SK-N-SH (cell line): Measurements from ENCODE around the gene GMPPB.

Experiments used
- POLR2AphosphoS5 ChIP-seq: IDR thresholded peaks from 2 replicates; pipeline ENCODE4 v1.6.1; 2012; ENCODE audit warnings: low read depth, low read length
- TF ChIP-seq, protein P1 (sequence below): IDR thresholded peaks from 2 replicates; pipeline ENCODE4 v1.6.1; 2012; ENCODE audit warnings: mild to moderate bottlenecking, low read depth, low read length, moderate library complexity
- TF ChIP-seq, protein P2 (sequence below): fragments of 150-350 bp; IDR thresholded peaks from 2 replicates; pipeline ENCODE4 v1.6.1; 2017; ENCODE audit warnings: antibody characterized with exemption, low read length, low read depth, borderline replicate concordance
- TF ChIP-seq, protein P3 (sequence below): fragments of 200-600 bp; sonication (generic); IDR thresholded peaks from 2 replicates; pipeline ENCODE4 v1.6.1; 2017; ENCODE audit warnings: antibody characterized with exemption, mild to moderate bottlenecking, moderate library complexity

DNA sequence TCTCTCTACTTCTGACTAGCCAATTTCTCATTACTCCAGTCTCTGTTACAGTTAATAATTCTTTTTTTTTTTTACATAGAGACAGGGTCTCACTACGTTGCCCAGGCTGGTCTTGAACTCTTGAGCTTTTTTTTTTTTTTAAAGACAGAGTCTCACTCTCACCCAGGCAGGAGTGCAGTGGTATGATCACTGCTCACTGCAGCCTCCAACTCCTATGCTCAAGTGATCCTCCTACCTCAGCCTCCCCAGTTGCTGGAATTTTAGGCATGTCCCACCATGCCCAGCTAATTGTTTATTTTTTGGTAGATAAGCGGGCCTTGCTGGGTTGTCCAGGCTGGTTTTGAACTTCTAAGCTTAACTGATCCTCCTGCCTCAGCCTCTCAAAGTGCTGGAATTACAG, 49.0 kb upstream of the GMPPB start:
- TF ChIP-seq, protein P1, sequence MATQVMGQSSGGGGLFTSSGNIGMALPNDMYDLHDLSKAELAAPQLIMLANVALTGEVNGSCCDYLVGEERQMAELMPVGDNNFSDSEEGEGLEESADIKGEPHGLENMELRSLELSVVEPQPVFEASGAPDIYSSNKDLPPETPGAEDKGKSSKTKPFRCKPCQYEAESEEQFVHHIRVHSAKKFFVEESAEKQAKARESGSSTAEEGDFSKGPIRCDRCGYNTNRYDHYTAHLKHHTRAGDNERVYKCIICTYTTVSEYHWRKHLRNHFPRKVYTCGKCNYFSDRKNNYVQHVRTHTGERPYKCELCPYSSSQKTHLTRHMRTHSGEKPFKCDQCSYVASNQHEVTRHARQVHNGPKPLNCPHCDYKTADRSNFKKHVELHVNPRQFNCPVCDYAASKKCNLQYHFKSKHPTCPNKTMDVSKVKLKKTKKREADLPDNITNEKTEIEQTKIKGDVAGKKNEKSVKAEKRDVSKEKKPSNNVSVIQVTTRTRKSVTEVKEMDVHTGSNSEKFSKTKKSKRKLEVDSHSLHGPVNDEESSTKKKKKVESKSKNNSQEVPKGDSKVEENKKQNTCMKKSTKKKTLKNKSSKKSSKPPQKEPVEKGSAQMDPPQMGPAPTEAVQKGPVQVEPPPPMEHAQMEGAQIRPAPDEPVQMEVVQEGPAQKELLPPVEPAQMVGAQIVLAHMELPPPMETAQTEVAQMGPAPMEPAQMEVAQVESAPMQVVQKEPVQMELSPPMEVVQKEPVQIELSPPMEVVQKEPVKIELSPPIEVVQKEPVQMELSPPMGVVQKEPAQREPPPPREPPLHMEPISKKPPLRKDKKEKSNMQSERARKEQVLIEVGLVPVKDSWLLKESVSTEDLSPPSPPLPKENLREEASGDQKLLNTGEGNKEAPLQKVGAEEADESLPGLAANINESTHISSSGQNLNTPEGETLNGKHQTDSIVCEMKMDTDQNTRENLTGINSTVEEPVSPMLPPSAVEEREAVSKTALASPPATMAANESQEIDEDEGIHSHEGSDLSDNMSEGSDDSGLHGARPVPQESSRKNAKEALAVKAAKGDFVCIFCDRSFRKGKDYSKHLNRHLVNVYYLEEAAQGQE = no peak
- no peak for TF ChIP-seq POLR2AphosphoS5
- TF ChIP-seq, protein P2, sequence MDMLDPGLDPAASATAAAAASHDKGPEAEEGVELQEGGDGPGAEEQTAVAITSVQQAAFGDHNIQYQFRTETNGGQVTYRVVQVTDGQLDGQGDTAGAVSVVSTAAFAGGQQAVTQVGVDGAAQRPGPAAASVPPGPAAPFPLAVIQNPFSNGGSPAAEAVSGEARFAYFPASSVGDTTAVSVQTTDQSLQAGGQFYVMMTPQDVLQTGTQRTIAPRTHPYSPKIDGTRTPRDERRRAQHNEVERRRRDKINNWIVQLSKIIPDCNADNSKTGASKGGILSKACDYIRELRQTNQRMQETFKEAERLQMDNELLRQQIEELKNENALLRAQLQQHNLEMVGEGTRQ = no peak
- TF ChIP-seq, protein P3, sequence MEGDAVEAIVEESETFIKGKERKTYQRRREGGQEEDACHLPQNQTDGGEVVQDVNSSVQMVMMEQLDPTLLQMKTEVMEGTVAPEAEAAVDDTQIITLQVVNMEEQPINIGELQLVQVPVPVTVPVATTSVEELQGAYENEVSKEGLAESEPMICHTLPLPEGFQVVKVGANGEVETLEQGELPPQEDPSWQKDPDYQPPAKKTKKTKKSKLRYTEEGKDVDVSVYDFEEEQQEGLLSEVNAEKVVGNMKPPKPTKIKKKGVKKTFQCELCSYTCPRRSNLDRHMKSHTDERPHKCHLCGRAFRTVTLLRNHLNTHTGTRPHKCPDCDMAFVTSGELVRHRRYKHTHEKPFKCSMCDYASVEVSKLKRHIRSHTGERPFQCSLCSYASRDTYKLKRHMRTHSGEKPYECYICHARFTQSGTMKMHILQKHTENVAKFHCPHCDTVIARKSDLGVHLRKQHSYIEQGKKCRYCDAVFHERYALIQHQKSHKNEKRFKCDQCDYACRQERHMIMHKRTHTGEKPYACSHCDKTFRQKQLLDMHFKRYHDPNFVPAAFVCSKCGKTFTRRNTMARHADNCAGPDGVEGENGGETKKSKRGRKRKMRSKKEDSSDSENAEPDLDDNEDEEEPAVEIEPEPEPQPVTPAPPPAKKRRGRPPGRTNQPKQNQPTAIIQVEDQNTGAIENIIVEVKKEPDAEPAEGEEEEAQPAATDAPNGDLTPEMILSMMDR = no peak
